HEK293 (cell line): ENCODE results near the gene RPS21.

Experiments used
- EGR2 ChIP-seq: fragments of 450-650 bp; formaldehyde crosslinking; IDR thresholded peaks from 2 replicates; pipeline ENCODE4 v1.5.1; 2016; ENCODE audit warnings: low read depth, missing biosample characterization, missing genetic modification characterization
- KLF16 ChIP-seq: fragments of 450-650 bp; formaldehyde crosslinking; IDR thresholded peaks from 2 replicates; pipeline ENCODE4 v1.5.1; 2017; ENCODE audit warnings: missing biosample characterization, missing genetic modification characterization
- PRDM10 ChIP-seq: fragments of 450-650 bp; formaldehyde crosslinking; IDR thresholded peaks from 2 replicates; pipeline ENCODE4 v1.5.1; 2016; ENCODE audit warnings: missing biosample characterization, missing genetic modification characterization
- SP3 ChIP-seq: fragments of 450-650 bp; formaldehyde crosslinking; IDR thresholded peaks from 2 replicates; pipeline ENCODE4 v1.5.1; 2016; ENCODE audit warnings: missing biosample characterization, missing genetic modification characterization
- TSHZ1 ChIP-seq: fragments of 450-650 bp; formaldehyde crosslinking; IDR thresholded peaks from 2 replicates; pipeline ENCODE4 v1.5.1; 2016; ENCODE audit warnings: missing biosample characterization, missing genetic modification characterization, borderline replicate concordance
- ZBTB1 ChIP-seq: fragments of 450-650 bp; formaldehyde crosslinking; IDR thresholded peaks from 2 replicates; pipeline ENCODE4 v1.5.1; 2016; ENCODE audit warnings: missing biosample characterization, missing genetic modification characterization
- ZBTB10 ChIP-seq: fragments of 450-650 bp; formaldehyde crosslinking; IDR thresholded peaks from 2 replicates; pipeline ENCODE4 v1.5.1; 2016; ENCODE audit warnings: missing biosample characterization, missing genetic modification characterization
- ZBTB20 ChIP-seq: fragments of 450-650 bp; formaldehyde crosslinking; IDR thresholded peaks from 2 replicates; pipeline ENCODE4 v1.5.1; 2016; ENCODE audit warnings: missing biosample characterization, missing genetic modification characterization
- ZBTB21 ChIP-seq: fragments of 450-650 bp; formaldehyde crosslinking; IDR thresholded peaks from 2 replicates; pipeline ENCODE4 v1.5.1; 2017; ENCODE audit warnings: missing biosample characterization, missing genetic modification characterization
- ZBTB48 ChIP-seq: fragments of 450-650 bp; formaldehyde crosslinking; IDR thresholded peaks from 2 replicates; pipeline ENCODE4 v1.5.1; 2016; ENCODE audit warnings: missing biosample characterization, missing genetic modification characterization
- ZEB2 ChIP-seq: fragments of 450-650 bp; formaldehyde crosslinking; IDR thresholded peaks from 2 replicates; pipeline ENCODE4 v1.5.1; 2016; ENCODE audit warnings: missing biosample characterization, missing genetic modification characterization
- ZIC2 ChIP-seq: fragments of 450-650 bp; formaldehyde crosslinking; IDR thresholded peaks from 2 replicates; pipeline ENCODE4 v1.5.1; 2016; ENCODE audit warnings: missing biosample characterization, missing genetic modification characterization
- ZNF114 ChIP-seq: fragments of 450-650 bp; formaldehyde crosslinking; IDR thresholded peaks from 2 replicates; pipeline ENCODE4 v1.5.0; 2017; ENCODE audit warnings: missing biosample characterization, missing genetic modification characterization
- ZNF121 ChIP-seq: fragments of 450-650 bp; formaldehyde crosslinking; IDR thresholded peaks from 2 replicates; pipeline ENCODE4 v1.5.1; 2016; ENCODE audit warnings: missing biosample characterization, missing genetic modification characterization
- ZNF140 ChIP-seq: fragments of 450-650 bp; formaldehyde crosslinking; IDR thresholded peaks from 2 replicates; pipeline ENCODE4 v1.5.1; 2016; ENCODE audit warnings: missing biosample characterization, missing genetic modification characterization
- ZNF148 ChIP-seq: fragments of 450-650 bp; formaldehyde crosslinking; IDR thresholded peaks from 2 replicates; pipeline ENCODE4 v1.5.0; 2017; ENCODE audit warnings: missing biosample characterization, missing genetic modification characterization, borderline replicate concordance
- ZNF341 ChIP-seq: fragments of 450-650 bp; formaldehyde crosslinking; IDR thresholded peaks from 2 replicates; pipeline ENCODE4; 2016; ENCODE audit warnings: low read depth, missing biosample characterization, missing genetic modification characterization
- ZNF391 ChIP-seq: fragments of 450-650 bp; formaldehyde crosslinking; IDR thresholded peaks from 2 replicates; pipeline ENCODE4 v1.5.1; 2016; ENCODE audit warnings: low read depth, missing biosample characterization, missing genetic modification characterization, borderline replicate concordance
- ZNF585B ChIP-seq: fragments of 450-650 bp; formaldehyde crosslinking; IDR thresholded peaks from 2 replicates; pipeline ENCODE4 v1.5.1; 2016; ENCODE audit warnings: missing biosample characterization, missing genetic modification characterization
- ZNF600 ChIP-seq: fragments of 450-650 bp; formaldehyde crosslinking; IDR thresholded peaks from 2 replicates; pipeline ENCODE4 v1.5.1; 2016; ENCODE audit warnings: missing biosample characterization, missing genetic modification characterization
- ZNF629 ChIP-seq: fragments of 450-650 bp; formaldehyde crosslinking; IDR thresholded peaks from 2 replicates; pipeline ENCODE4 v1.5.1; 2017; ENCODE audit warnings: missing biosample characterization, missing genetic modification characterization
- ZNF654 ChIP-seq: fragments of 450-650 bp; formaldehyde crosslinking; IDR thresholded peaks from 2 replicates; pipeline ENCODE4 v1.5.1; 2016; ENCODE audit warnings: low read depth, missing biosample characterization, missing genetic modification characterization
- ZNF692 ChIP-seq: fragments of 450-650 bp; formaldehyde crosslinking; IDR thresholded peaks from 2 replicates; pipeline ENCODE4 v1.5.1; 2016; ENCODE audit warnings: missing biosample characterization, missing genetic modification characterization
- ZNF76 ChIP-seq: fragments of 450-650 bp; formaldehyde crosslinking; IDR thresholded peaks from 2 replicates; pipeline ENCODE4; 2016; ENCODE audit warnings: low read depth, missing biosample characterization, missing genetic modification characterization, borderline replicate concordance
- ZNF843 ChIP-seq: fragments of 450-650 bp; formaldehyde crosslinking; IDR thresholded peaks from 2 replicates; pipeline ENCODE4 v1.5.1; 2016; ENCODE audit warnings: missing biosample characterization, missing genetic modification characterization

The RPS21 gene

GRCh38 chr20:62409931-62410745 is 23.2 kb downstream of the RPS21 start (continued):
- TF ChIP-seq ZNF148 (tag by site-specific recombination) (no peak), ZEB2 (tag by site-specific recombination) (peak; percentile 50; the same call in 1 of the 2 replicates), ZNF114 (tag by site-specific recombination) (no peak), SP3 (tag by site-specific recombination) (peak; percentile 60), ZNF600 (tag by site-specific recombination) (peak; percentile 58), ZIC2 (tag by site-specific recombination) (peak; percentile 94), ZNF121 (tag by site-specific recombination) (peak; percentile 16; the same call in 1 of the 2 replicates), ZBTB20 (tag by site-specific recombination) (peak; percentile 72), ZBTB1 (tag by site-specific recombination) (no peak), TSHZ1 (tag by site-specific recombination) (no peak), ZBTB10 (tag by site-specific recombination) (0 out of 2 replicates have a peak, but pooled peaks have one; percentile 25), ZNF140 (tag by site-specific recombination) (no peak), ZNF76 (no peak), ZNF391 (tag by site-specific recombination) (0 out of 2 replicates have a peak, but pooled peaks have one; percentile 25), KLF16 (tag by site-specific recombination) (peak; percentile 84), PRDM10 (tag by site-specific recombination) (peak; percentile 84), ZNF341 (tag by site-specific recombination) (peak; percentile 91), ZNF629 (peak; percentile 68; the same call in 1 of the 2 replicates), ZNF585B (no peak), ZNF692 (tag by site-specific recombination) (peak; percentile 61), ZNF843 (tag by site-specific recombination) (0 out of 2 replicates have a peak, but pooled peaks have one; percentile 12), ZBTB21 (tag by site-specific recombination) (0 out of 2 replicates have a peak, but pooled peaks have one; percentile 13), ZNF654 (peak; percentile 49), EGR2 (tag by site-specific recombination) (peak; percentile 96), ZBTB48 (tag by site-specific recombination) (peak; percentile 92)
